Effector CD8-positive, alpha-beta T cell (primary cell): ENCODE results near the gene GAGE12G.
"Not testable (repeated sequence)": the region's sequence is repeated elsewhere in the genome, so short reads cannot be mapped to it uniquely, and the experiment has no call there.

Source experiments
- DNase-seq: peaks from one replicate; lab custom pipeline; 2025; lab: John Stamatoyannopoulos, UW
- total RNA-seq, 4 experiments: gene quantifications; one replicate each; lab custom pipeline; 2026; lab: John Stamatoyannopoulos, UW

Gene GAGE12G
- 0 reads per million in 4 experiments for total RNA-seq

- not testable (repeated sequence) for DNase-seq
These were observed at the start of gene GAGE12G for GRCh38 chrX:49570100-49570499. TSS of gene GAGE12G (plus strand) at chrX:49570400. CDS start at chrX:49571555, 1,155 bp downstream.

DNA sequence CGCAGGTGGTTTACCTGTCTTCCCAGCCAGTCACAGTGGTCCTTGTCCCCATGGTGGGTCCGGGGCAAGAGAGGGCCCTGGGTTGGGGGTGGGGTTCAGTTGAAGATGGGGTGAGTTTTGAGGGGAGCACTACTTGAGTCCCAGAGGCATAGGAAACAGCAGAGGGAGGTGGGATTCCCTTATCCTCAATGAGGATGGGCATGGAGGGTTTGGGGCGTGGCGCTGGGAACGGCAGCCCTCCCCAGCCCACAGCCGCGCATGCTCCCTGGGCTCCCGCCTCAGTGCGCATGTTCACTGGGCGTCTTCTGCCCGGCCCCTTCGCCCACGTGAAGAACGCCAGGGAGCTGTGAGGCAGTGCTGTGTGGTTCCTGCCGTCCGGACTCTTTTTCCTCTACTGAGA is 38.3 kb upstream of the GAGE12G start, which contains the start of gene GAGE12C:
TSS of gene GAGE12C (plus strand) at position 301 of the 400 bp plus-strand sequence. CDS start 1,155 bp downstream, outside the sequence.
- DNase-seq = not testable (repeated sequence)

- not testable (repeated sequence) for DNase-seq
These were observed 28.8 kb upstream of the GAGE12G start, which contains the start of gene GAGE12D for GRCh38 chrX:49541433-49541832. TSS of gene GAGE12D (plus strand) at chrX:49541733. CDS start at chrX:49542888, 1,155 bp downstream.

DNA sequence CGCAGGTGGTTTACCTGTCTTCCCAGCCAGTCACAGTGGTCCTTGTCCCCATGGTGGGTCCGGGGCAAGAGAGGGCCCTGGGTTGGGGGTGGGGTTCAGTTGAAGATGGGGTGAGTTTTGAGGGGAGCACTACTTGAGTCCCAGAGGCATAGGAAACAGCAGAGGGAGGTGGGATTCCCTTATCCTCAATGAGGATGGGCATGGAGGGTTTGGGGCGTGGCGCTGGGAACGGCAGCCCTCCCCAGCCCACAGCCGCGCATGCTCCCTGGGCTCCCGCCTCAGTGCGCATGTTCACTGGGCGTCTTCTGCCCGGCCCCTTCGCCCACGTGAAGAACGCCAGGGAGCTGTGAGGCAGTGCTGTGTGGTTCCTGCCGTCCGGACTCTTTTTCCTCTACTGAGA is 19.2 kb upstream of the GAGE12G start, which contains the start of gene GAGE12E:
TSS of gene GAGE12E (plus strand) at position 301 of the 400 bp plus-strand sequence. CDS start 1,155 bp downstream, outside the sequence.
- DNase-seq = not testable (repeated sequence)

- DNase-seq = not testable (repeated sequence)
These were observed 9.7 kb upstream of the GAGE12G start, which contains the start of gene GAGE12F for GRCh38 chrX:49560542-49560941. TSS of gene GAGE12F (plus strand) at chrX:49560842. CDS start at chrX:49561997, 1,155 bp downstream.

GRCh38 chrX:49568728-49569127 is 1.5 kb upstream of the GAGE12G start:
- DNase-seq = not testable (repeated sequence)

DNA sequence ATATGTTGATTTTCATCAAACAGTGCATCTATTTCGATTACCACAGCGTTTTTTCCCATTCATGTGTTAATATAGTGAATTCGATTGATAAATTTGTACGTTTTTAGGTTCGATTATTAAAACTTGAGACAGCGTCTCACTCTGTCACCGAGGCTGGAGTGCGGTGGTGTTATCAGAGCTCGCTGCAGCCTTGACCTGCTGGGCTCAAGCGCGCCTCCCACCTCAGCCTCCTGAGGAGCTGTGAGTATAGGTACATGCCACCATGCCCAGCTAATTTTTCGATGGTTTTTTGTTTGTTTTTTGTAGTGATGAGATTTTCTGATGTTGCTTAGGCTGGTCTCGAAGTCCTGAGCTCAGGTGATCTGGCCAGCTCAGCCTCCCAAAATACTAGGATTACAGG is 1.0 kb upstream of the GAGE12G start:
- DNase-seq = not testable (repeated sequence)

- not testable (repeated sequence) for DNase-seq
These were observed 9.4 kb downstream of the GAGE12G start, which contains the start of gene GAGE12H for GRCh38 chrX:49579649-49580048. TSS of gene GAGE12H (plus strand) at chrX:49579949. CDS start at chrX:49581104, 1,155 bp downstream.

DNA sequence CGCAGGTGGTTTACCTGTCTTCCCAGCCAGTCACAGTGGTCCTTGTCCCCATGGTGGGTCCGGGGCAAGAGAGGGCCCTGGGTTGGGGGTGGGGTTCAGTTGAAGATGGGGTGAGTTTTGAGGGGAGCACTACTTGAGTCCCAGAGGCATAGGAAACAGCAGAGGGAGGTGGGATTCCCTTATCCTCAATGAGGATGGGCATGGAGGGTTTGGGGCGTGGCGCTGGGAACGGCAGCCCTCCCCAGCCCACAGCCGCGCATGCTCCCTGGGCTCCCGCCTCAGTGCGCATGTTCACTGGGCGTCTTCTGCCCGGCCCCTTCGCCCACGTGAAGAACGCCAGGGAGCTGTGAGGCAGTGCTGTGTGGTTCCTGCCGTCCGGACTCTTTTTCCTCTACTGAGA is 19.0 kb downstream of the GAGE12G start, which contains the start of gene GAGE2A:
TSS of gene GAGE2A (plus strand) at position 301 of the 400 bp plus-strand sequence. CDS start 1,155 bp downstream, outside the sequence.
- DNase-seq = not testable (repeated sequence)

- not testable (repeated sequence) for DNase-seq
These were observed 19.7 kb downstream of the GAGE12G start for GRCh38 chrX:49589769-49590478.

GRCh38 chrX:49590488-49590887 is 20.3 kb downstream of the GAGE12G start:
- not testable (repeated sequence) for DNase-seq

DNA sequence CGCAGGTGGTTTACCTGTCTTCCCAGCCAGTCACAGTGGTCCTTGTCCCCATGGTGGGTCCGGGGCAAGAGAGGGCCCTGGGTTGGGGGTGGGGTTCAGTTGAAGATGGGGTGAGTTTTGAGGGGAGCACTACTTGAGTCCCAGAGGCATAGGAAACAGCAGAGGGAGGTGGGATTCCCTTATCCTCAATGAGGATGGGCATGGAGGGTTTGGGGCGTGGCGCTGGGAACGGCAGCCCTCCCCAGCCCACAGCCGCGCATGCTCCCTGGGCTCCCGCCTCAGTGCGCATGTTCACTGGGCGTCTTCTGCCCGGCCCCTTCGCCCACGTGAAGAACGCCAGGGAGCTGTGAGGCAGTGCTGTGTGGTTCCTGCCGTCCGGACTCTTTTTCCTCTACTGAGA is 28.5 kb downstream of the GAGE12G start, which contains the start of gene GAGE1:
TSS of gene GAGE1 (plus strand) at position 301 of the 400 bp plus-strand sequence. CDS start 1,155 bp downstream, outside the sequence.
- not testable (repeated sequence) for DNase-seq

DNA sequence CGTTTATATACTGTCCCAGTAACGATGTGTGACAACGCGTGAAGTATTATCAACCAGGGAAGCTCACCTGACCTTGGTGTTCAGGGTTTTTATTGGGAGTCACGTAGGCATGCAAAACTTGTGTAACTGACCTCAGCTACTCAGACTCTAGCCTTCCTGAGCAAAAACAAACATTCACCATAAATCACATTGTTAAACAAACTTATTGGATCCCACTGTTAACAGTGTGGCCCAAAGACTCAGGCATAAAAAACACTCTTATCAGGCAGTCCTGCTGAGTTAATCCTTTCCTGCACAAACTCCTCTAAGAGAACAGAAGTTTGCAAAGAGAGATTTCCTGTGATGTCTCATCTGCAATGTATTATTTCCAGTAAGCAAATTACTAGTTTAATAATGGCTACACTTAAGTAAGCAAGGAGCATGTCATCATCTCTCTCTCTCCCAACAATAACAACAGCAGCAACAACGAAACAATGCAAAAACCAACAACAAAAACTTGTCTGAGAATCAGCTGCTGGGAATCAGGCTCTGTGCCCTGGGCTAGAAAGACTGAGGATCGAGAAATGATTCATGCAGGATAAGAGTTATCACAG is 40.6 kb downstream of the GAGE12G start:
- no peak for DNase-seq

- DNase-seq = no peak
These were observed 48.4 kb downstream of the GAGE12G start for GRCh38 chrX:49618574-49618973.
